Heart right ventricle (tissue), 16 donors: ENCODE measurements around the gene LLPH. TPM values are rescaled to one million over a fixed set of nuclear protein-coding genes. Genes with fewer than 3 reads are reported as not detected.
"Not testable (repeated sequence)": the region's sequence is repeated elsewhere in the genome, so short reads cannot be mapped to it uniquely, and the experiment has no call there.

Experiments
- ATAC-seq, 8 donors: fragments of 200-7000 bp; cut with Tn5 transposase; one replicate each; pipeline ENCODE4 v1.9.1; 2020; ENCODE audit warnings: mild to moderate bottlenecking in 8 of 8, moderate library complexity in 8 of 8, moderate number of reproducible peaks in 1 of 8
- DNase-seq, 2 donors: peaks; one replicate each; pipeline ENCODE4 v3.0.0-alpha.2; 2020
- H3K27ac ChIP-seq, 10 donors: fragments of 200-600 bp; sonication (generic) in 2 of 10; one replicate each; pipeline versions ENCODE4 v1.5.0 to v1.8.0; 2020 to 2022; ENCODE audit warnings: mild to moderate bottlenecking in 3 of 10
- H3K27me3 ChIP-seq, 7 donors: fragments of 200-600 bp; one replicate each; pipeline ENCODE4 v1.8.0; 2021 to 2022; ENCODE audit warnings: mild to moderate bottlenecking in 2 of 7
- H3K36me3 ChIP-seq, 9 donors: fragments of 200-600 bp; sonication (generic) in 1 of 9; one replicate each; pipeline versions ENCODE4 v1.5.0 to v1.8.0; 2020 to 2022; ENCODE audit warnings: mild to moderate bottlenecking in 2 of 9
- H3K4me1 ChIP-seq, 9 donors: fragments of 200-600 bp; sonication (generic) in 1 of 9; one replicate each; pipeline versions ENCODE4 v1.5.0 to v1.8.0; 2020 to 2022; ENCODE audit warnings: mild to moderate bottlenecking in 4 of 9
- H3K4me3 ChIP-seq, 10 donors: fragments of 200-600 bp; sonication (generic) in 2 of 10; one replicate each; pipeline versions ENCODE4 v1.5.0 to v1.8.0; 2020 to 2022; ENCODE audit warnings: mild to moderate bottlenecking in 7 of 10, moderate library complexity in 2 of 10
- H3K9me3 ChIP-seq, 11 donors: fragments of 200-600 bp in 10 of 11; sonication (generic) in 2 of 11; one replicate each; pipeline versions ENCODE4 v1.5.0 to v1.8.0; 2013 to 2022; ENCODE audit warnings: mild to moderate bottlenecking in 2 of 11, control low read depth in 1 of 11, moderate library complexity in 1 of 11
- CTCF ChIP-seq, 9 donors: fragments of 200-600 bp; sonication (generic) in 2 of 9; IDR thresholded peaks; one replicate each; pipeline versions ENCODE4 v1.5.0 to v1.8.0; 2021 to 2022; ENCODE audit warnings: antibody characterized with exemption in 9 of 9, mild to moderate bottlenecking in 5 of 9, moderate library complexity in 1 of 9
- WGBS, 2 donors: extraction: QIAGEN DNeasy Blood & Tissue Kit; methylation state at CpG; one replicate each; pipeline ENCODE4 v1.1.7; 2013; ENCODE audit warnings: inconsistent platforms in 1 of 2; 5-methylcytosine and 5-hydroxymethylcytosine counted together
- intact Hi-C, 10 donors: fragments of 100-400 bp; cut with DNase I; formaldehyde crosslinking; loops; one replicate each; pipeline versions ENCODE4 v1.11.1 to v1.14.2; 2022
- long read RNA-seq, 3 donors: library from polyadenylated mRNA; unstranded; transcript quantifications; one replicate each; pipeline ENCODE4 v2.0.0, GENCODE V29; 2020 to 2021
- polyA plus RNA-seq, 2 donors: library from polyadenylated mRNA; stranded (reverse); fragments of 200-250 nt; gene quantifications; one replicate each; pipeline ENCODE4 v1.2.3, GENCODE V29; 2013
- total RNA-seq, 10 donors: library from RNA; stranded (reverse); fragmentation: NEBNext Ultra II Directional in 3 of 10; extraction: Animal tissue kit (Norgen Biotek cat#: 25700) in 3 of 10; gene quantifications; one replicate each; pipeline versions ENCODE4 v1.2.1 to v1.2.4, GENCODE V29; 2021 to 2023
- donor health status: Arrhythmogenic right ventricular cardiomyopathy.
- donor health status: ischemic (EF 13 %, LVEDD 7.1; RV severe dilation, severe dysfunction).
- donor health status: healthy with polysubstance abuse.
- donor health status: DM: no; HTN: yes; CAD: no.
- donor health status: DM: no; HTN: no; CAD: no.
- donor health status: ischemic (EF 25% LVEDD 6.9; RV normal size, moderate dysfunction).
- donor health status: ischemic (EF 25% LVEDD 5.7; RV mildly dilated, moderate dysfunction).
- donor health status: healthy.
- donor health status: DM: yes; HTN: yes; CAD: no.
- donor health status: Ischemic cardiomyopathy.
- donor health status: ischemic (EF 35%, LVEDD 5.7; RV mildly dilated, moderate dysfunction).
- donor health status: nonischemic (EF 11% LVEDD 7.7; RV severe dilation, severe dysfunction).
- donor health status: DM: yes; HTN: yes; CAD: no.
- donor health status: PGD.
- donor health status: ischemic (EF 29% LVEDD 5.4; RV normal size, mild dysfunction).
- donor health status: nonischemic (EF 23%, LVEDD 6.1; RV moderate dilation, normal function).

Gene LLPH
- total RNA-seq = 10 to 100 TPM; 16.1 to 23.2 (median 18.9) TPM
- polyA plus RNA-seq = 10 to 100 TPM in 1 of 2 donors, 1 to 10 TPM in 1; 9.7 to 35.9 TPM
- long read RNA-seq, donor 1, full-length matches to known transcripts = 8 of 11 reads
- long read RNA-seq, donor 1, partial matches to known transcripts = 0 of 11 reads
- long read RNA-seq, donor 1, other reads (novel, unspliced or antisense) = 3 of 11 reads
- long read RNA-seq, donor 2, full-length matches to known transcripts = 7 of 8 reads
- long read RNA-seq, donor 2, partial matches to known transcripts = 0 of 8 reads
- long read RNA-seq, donor 2, other reads (novel, unspliced or antisense) = 1 of 8 reads
- long read RNA-seq, donor 3, full-length matches to known transcripts = 13 of 13 reads
- long read RNA-seq, donor 3, partial matches to known transcripts = 0 of 13 reads
- long read RNA-seq, donor 3, other reads (novel, unspliced or antisense) = 0 of 13 reads

- Histone ChIP-seq H3K27me3 (no peaks in the 10 kb centered on the region), H3K4me1 (peaks cover 0 to 51% (median 29%) of the 10 kb centered on the region in 9 donors), H3K9me3 (peaks cover 0 to 5% (median 0%) of the 10 kb centered on the region in 11 donors), H3K4me3 (peak within 1 kb of the TSS; percentile 51 to 95 (median 86)), H3K27ac (peak within 1 kb of the TSS in 9 of 10 donors; percentile 27 to 91 (median 83)), H3K36me3 (peaks cover 0 to 41% (median 7%) of the 10 kb centered on the region in 9 donors)
- TF ChIP-seq CTCF (IDR thresholded peaks at IDR 0.05) = no peak
- ATAC-seq = peak; percentile 92 to 97 (median 96)
- intact Hi-C loops = loop anchor here in 2 of 10 donors (1.0 to 5.0 kb wide), 2 partner anchors 39 to 172 kb away; partner anchors contain the start of genes HELB (in 1 of the 2) and TMBIM4 (in 1 of the 2)
- 0% methylated on average over 49 of the region's 49 CpGs for WGBS, 2 donors
- peak; percentile 85 to 89 for DNase-seq
Observed at GRCh38 chr12:66130267-66131066, at the start of gene LLPH. Gene LLPH (minus strand): TSS chr12:66130750. CDS start chr12:66129106, 1,644 bp downstream.

- WGBS, 2 donors = 41 to 42% methylated on average over 1 of the region's 1 CpG
- H3K4me3 ChIP-seq = no peak overlapping the region
- no peak for DNase-seq
- no peaks in the 10 kb centered on the region for H3K36me3 ChIP-seq
- intact Hi-C loops = loop anchor here in 2 of 10 donors (10.0 kb wide), 1 partner anchor 58 kb away; no protein-coding TSS in a partner anchor
- no peak for TF ChIP-seq CTCF (IDR thresholded peaks at IDR 0.05)
- ATAC-seq = no peak
- peak overlapping the region in 1 of 10 donors; percentile 2 for H3K27ac ChIP-seq
- H3K27me3 ChIP-seq = peaks cover 0 to 4% (median 0%) of the 10 kb centered on the region in 7 donors
- H3K4me1 ChIP-seq = peaks cover 0 to 24% (median 0%) of the 10 kb centered on the region in 9 donors
- H3K9me3 ChIP-seq = peaks cover 0 to 2% (median 0%) of the 10 kb centered on the region in 11 donors
Observed at GRCh38 chr12:66176105-66176900, 45.8 kb upstream of the LLPH start.

GRCh38 chr12:66174391-66175325 lies 44.1 kb upstream of the LLPH start:
- WGBS, 2 donors = 96 to 97% methylated on average over 43 to 54 of the region's 54 CpGs
- not testable (repeated sequence) for H3K36me3 ChIP-seq, ATAC-seq, H3K27me3 ChIP-seq, H3K9me3 ChIP-seq, DNase-seq, H3K27ac ChIP-seq, H3K4me3 ChIP-seq
- intact Hi-C loops = loop anchor here in 2 of 10 donors (10.0 kb wide), 1 partner anchor 60 kb away; no protein-coding TSS in a partner anchor
- H3K4me1 ChIP-seq = peaks cover 0 to 30% (median 3%) of the 10 kb centered on the region in 9 donors
